Stimulated activated CD8-positive, alpha-beta memory T cell treated with anti-CD3 and anti-CD28 coated beads, Interleukin-2, amount 100 ng/mL, for 48 hours (primary cell): Measurements from ENCODE around the gene ANO8.

Experiments used
- DNase-seq, 2 donors: peaks; one replicate each; pipeline ENCODE4 v3.0.0-alpha.2; 2020; ENCODE audit warnings: low read depth in 2 of 2

ANO8 gene

GRCh38 chr19:17329366-17330261, 5.0 kb downstream of the ANO8 start:
- DNase-seq, result no peak

GRCh38 chr19:17328517-17329365, 5.9 kb downstream of the ANO8 start:
- DNase-seq, result no peak

GRCh38 chr19:17327654-17328516, 6.8 kb downstream of the ANO8 start:
- no peak for DNase-seq

- no peak for DNase-seq
Observed at GRCh38 chr19:17327068-17327653, 7.5 kb downstream of the ANO8 start.

- no peak for DNase-seq
Observed at GRCh38 chr19:17326595-17326966, 8.1 kb downstream of the ANO8 start.

- DNase-seq, result no peak
Observed at GRCh38 chr19:17325881-17326594, 8.6 kb downstream of the ANO8 start.

GRCh38 chr19:17325133-17325532, 9.5 kb downstream of the ANO8 start:
- DNase-seq, result no peak

- no peak for DNase-seq
Observed at GRCh38 chr19:17324357-17325114, 10.1 kb downstream of the ANO8 start.

GRCh38 chr19:17323964-17324332, 10.7 kb downstream of the ANO8 start:
- no peak for DNase-seq

GRCh38 chr19:17323300-17323963, 11.2 kb downstream of the ANO8 start:
- DNase-seq, result no peak

GRCh38 chr19:17322854-17323253, 11.8 kb downstream of the ANO8 start:
- DNase-seq, result no peak

GRCh38 chr19:17321655-17322489, 12.8 kb downstream of the ANO8 start:
- DNase-seq, result no peak

- no peak for DNase-seq
Observed at GRCh38 chr19:17320435-17320834, 14.2 kb downstream of the ANO8 start.

GRCh38 chr19:17319473-17320238, 15.0 kb downstream of the ANO8 start:
- DNase-seq, result no peak

GRCh38 chr19:17318966-17319365, 15.7 kb downstream of the ANO8 start:
- no peak for DNase-seq

GRCh38 chr19:17314007-17314593, 20.6 kb downstream of the ANO8 start:
- DNase-seq, result no peak
